ENCODE results near the gene DUSP5. TPM values are rescaled to one million over a fixed set of nuclear protein-coding genes. Genes with fewer than 3 reads are reported as not detected.
A peak's percentile ranks its signal among the peaks of the same experiment; 100 is the strongest.

DUSP5 gene
- total RNA-seq, 2 experiments from 2014 or later, result 0.06 to 0.97 TPM

DNA sequence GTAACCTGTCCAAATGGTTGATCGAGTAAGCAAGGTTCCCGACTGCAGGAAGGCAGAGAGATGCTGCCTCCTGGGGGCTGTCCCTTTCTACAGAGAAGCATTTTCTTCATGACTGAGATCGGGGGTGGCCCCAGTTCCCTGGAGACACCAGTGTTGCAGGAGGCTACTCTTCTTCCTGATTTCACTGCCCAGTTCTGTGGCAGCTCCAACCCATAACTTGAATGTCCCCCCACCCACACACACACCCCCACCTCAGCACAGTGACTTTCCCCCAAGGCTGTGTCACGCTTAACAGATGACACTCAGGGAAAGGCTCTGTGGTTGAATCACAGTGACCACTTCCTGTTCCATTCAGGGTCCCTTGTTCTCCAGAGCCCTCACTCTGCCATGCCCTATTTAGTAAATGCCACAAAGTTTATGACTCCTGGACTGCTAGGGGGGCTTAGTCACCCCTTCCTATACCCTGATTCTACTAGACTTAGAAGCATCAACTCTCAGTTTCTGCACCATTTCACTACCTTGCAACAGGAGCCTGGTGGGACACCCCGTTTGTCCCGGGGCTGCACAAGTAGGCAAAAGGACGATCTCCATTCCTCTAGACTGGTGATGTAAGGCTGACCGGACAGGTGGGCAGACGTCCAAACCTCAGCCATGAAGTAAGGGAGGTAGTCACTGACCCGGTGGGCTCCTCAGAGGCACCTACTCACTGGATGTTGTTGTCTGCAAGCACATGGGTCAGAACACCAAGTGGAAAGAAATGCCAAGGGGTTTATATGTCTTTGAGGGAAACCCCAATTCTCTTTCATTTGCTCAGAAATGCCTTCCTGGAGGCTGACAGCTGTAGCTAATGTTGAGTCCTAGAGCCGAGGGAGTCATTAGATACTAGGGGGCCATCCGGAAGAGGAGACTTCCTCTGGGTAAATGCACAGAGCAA is 38.5 kb downstream of the DUSP5 start:
- Histone ChIP-seq H2AFZ (ENCODE audit: low read length) (peak overlapping the region; percentile 22; the same call in 1 of the 2 replicates), H3K9me3 (ENCODE audit: low read length) (no peaks in the 10 kb centered on the region), H3K4me3 (ENCODE audit: low read depth, low read length, poor library complexity, severe bottlenecking) (peak overlapping the region; percentile 8), H3K36me3 (ENCODE audit: insufficient read depth, low read length) (no peaks in the 10 kb centered on the region), H4K20me1 (ENCODE audit: insufficient read depth, low read length) (no peaks in the 10 kb centered on the region), H3K79me2 (ENCODE audit: insufficient read depth, low read depth, low read length) (no peaks in the 10 kb centered on the region), H3K4me2 (ENCODE audit: low read length) (peak overlapping the region; percentile 52), H3K4me1 (ENCODE audit: insufficient read depth, low read length, poor library complexity, severe bottlenecking) (peaks cover 40% of the 10 kb centered on the region), H3K27ac (ENCODE audit: low read depth, low read length, poor library complexity, severe bottlenecking) (no peak overlapping the region), H3K9me2 (ENCODE audit: insufficient read depth, low read length) (no peaks in the 10 kb centered on the region)
- POLR2A ChIA-PET, result interaction anchor here (0.5 to 1.5 kb wide), 2 partner anchors 10 to 229 kb away, joined by 4 read pairs; no protein-coding TSS in a partner anchor
- no peak for TF ChIP-seq EZH2phosphoT487 (IDR thresholded peaks at IDR 0.05; ENCODE audit: borderline replicate concordance, low read depth, low read length)
- peak; percentile 74 for TF ChIP-seq CTCF (conservative IDR thresholded peaks at IDR 0.05; ENCODE audit: low read length)
- DNase-seq (ENCODE audit: low spot score), result peak; percentile 57
- no TSS peak for BruUV-seq (replicated peaks)
- CTCF ChIA-PET (ENCODE audit: unreplicated experiment), result no interaction called here
- intact Hi-C loops (cut with micrococcal nuclease; ENCODE audit: unreplicated experiment), result loop anchor here (1.0 kb wide), 1 partner anchor 182 kb away; no protein-coding TSS in a partner anchor

DNA sequence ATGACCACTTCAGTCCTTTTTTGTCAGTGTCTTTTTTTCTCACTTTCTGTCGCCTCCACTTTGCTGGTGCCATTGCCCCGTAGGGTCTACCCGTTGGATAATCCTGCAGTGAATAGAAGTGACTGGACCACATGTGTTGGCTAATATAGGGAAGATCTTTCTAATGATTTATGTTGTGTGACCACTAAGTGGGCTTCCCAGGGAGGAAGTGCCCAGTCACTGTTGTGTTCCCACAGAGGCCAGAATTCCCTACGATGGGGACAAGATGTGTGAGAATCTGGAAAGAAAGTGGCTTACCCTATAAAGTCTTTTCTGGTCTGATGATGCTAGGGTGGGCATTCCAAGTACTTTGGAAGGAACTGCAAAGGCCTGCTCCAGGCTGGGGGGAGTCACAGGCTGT is 41.4 kb downstream of the DUSP5 start:
- Histone ChIP-seq H3K4me2 (ENCODE audit: low read length) (no peak overlapping the region), H3K9me3 (ENCODE audit: low read length) (no peaks in the 10 kb centered on the region), H3K79me2 (ENCODE audit: insufficient read depth, low read depth, low read length) (no peaks in the 10 kb centered on the region), H3K36me3 (ENCODE audit: insufficient read depth, low read length) (no peaks in the 10 kb centered on the region), H3K4me3 (ENCODE audit: low read depth, low read length, poor library complexity, severe bottlenecking) (no peak overlapping the region), H3K9me2 (ENCODE audit: insufficient read depth, low read length) (no peaks in the 10 kb centered on the region), H3K4me1 (ENCODE audit: insufficient read depth, low read length, poor library complexity, severe bottlenecking) (peaks cover 29% of the 10 kb centered on the region), H4K20me1 (ENCODE audit: insufficient read depth, low read length) (no peaks in the 10 kb centered on the region), H2AFZ (ENCODE audit: low read length) (no peak overlapping the region), H3K27ac (ENCODE audit: low read depth, low read length, poor library complexity, severe bottlenecking) (no peak overlapping the region)
- POLR2A ChIA-PET, result interaction anchor here (0.6 to 1.6 kb wide), 3 partner anchors 11 to 233 kb away, joined by 3 to 6 read pairs (median 4); no protein-coding TSS in a partner anchor
- intact Hi-C loops (cut with micrococcal nuclease; ENCODE audit: unreplicated experiment), result no loop called here
- no TSS peak for BruUV-seq (replicated peaks)
- DNase-seq (ENCODE audit: low spot score), result no peak
- TF ChIP-seq EZH2phosphoT487 (IDR thresholded peaks at IDR 0.05; ENCODE audit: borderline replicate concordance, low read depth, low read length), result no peak
- CTCF ChIA-PET (ENCODE audit: unreplicated experiment), result no interaction called here

DNA sequence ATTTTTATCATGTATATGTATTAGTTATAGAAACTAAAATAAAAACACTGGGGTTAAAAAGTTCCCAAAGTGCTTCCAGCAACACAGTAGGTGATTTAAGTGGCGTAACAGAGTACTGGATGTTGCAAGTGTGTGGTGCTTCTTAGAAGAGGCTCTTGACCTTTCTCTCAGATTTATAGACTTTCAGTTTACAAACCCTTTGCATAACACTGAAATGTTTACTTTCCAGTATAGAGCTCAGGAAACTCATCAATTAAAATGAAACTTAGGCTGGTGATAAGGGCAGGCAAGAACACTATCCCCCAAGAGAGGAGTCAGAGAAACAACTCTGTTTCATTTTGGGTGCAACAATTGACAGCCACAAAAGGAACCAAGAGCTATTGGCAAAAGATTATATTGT is 42.3 kb downstream of the DUSP5 start:
- H3K36me3 ChIP-seq (ENCODE audit: insufficient read depth, low read length), result no peaks in the 10 kb centered on the region
- no peak overlapping the region for H3K4me3 ChIP-seq (ENCODE audit: low read depth, low read length, poor library complexity, severe bottlenecking)
- no peaks in the 10 kb centered on the region for H3K9me3 ChIP-seq (ENCODE audit: low read length)
- no peaks in the 10 kb centered on the region for H3K79me2 ChIP-seq (ENCODE audit: insufficient read depth, low read depth, low read length)
- H3K27ac ChIP-seq (ENCODE audit: low read depth, low read length, poor library complexity, severe bottlenecking), result no peak overlapping the region
- BruUV-seq (replicated peaks), result no TSS peak
- no peak overlapping the region for H2AFZ ChIP-seq (ENCODE audit: low read length)
- TF ChIP-seq CTCF (conservative IDR thresholded peaks at IDR 0.05; ENCODE audit: low read length), result no peak
- TF ChIP-seq EZH2phosphoT487 (IDR thresholded peaks at IDR 0.05; ENCODE audit: borderline replicate concordance, low read depth, low read length), result no peak
- no peak for DNase-seq (ENCODE audit: low spot score)
- H3K4me2 ChIP-seq (ENCODE audit: low read length), result no peak overlapping the region
- intact Hi-C loops (cut with micrococcal nuclease; ENCODE audit: unreplicated experiment), result no loop called here
- H4K20me1 ChIP-seq (ENCODE audit: insufficient read depth, low read length), result no peaks in the 10 kb centered on the region
- CTCF ChIA-PET (ENCODE audit: unreplicated experiment), result interaction anchor here (0.5 kb wide), 1 partner anchor 181 kb away, joined by 6 read pairs; no protein-coding TSS in a partner anchor
- POLR2A ChIA-PET, result interaction anchor here (0.8 to 1.6 kb wide), 6 partner anchors 10 to 235 kb away, joined by 3 to 6 read pairs (median 3); no protein-coding TSS in a partner anchor
- H3K4me1 ChIP-seq (ENCODE audit: insufficient read depth, low read length, poor library complexity, severe bottlenecking), result peaks cover 25% of the 10 kb centered on the region
- H3K9me2 ChIP-seq (ENCODE audit: insufficient read depth, low read length), result no peaks in the 10 kb centered on the region

All from OCI-LY7 (cell line).